K562 (cell line): ENCODE data around the gene CGNL1. TPM values are rescaled to one million over a fixed set of nuclear protein-coding genes. Genes with fewer than 3 reads are reported as not detected.

ENCODE experiments used
- ATF7 ChIP-seq: fragments of 450-650 bp; IDR thresholded peaks from 2 replicates; pipeline ENCODE4 v1.7.1; 2014; ENCODE audit warnings: mild to moderate bottlenecking, moderate library complexity
- BACH1 ChIP-seq: fragments of 200-800 bp; sonication (Bioruptor generic); IDR thresholded peaks from 2 replicates; pipeline ENCODE4 v1.6.1; 2016; ENCODE audit warnings: missing genetic modification characterization, missing compliant biosample characterization
- CBX1 ChIP-seq: sonication (generic); IDR thresholded peaks from 2 replicates; pipeline ENCODE4 v1.6.1; 2016; ENCODE audit warnings: antibody characterized with exemption, low read depth, mild to moderate bottlenecking
- E2F3 ChIP-seq: fragments of 250-450 bp; sonication (Bioruptor Pico); IDR thresholded peaks from 2 replicates; pipeline ENCODE4 v1.4.0; 2020; ENCODE audit warnings: mild to moderate bottlenecking
- FOSL1 ChIP-seq: fragments of 200-800 bp; sonication (Bioruptor generic); conservative IDR thresholded peaks from 2 replicates; pipeline ENCODE4 v1.6.1; 2016; ENCODE audit warnings: missing genetic modification characterization, missing compliant biosample characterization
- FOXJ3 ChIP-seq: sonication (generic); formaldehyde crosslinking; IDR thresholded peaks from 2 replicates; pipeline ENCODE4 v1.4.0; 2020; ENCODE audit warnings: mild to moderate bottlenecking, missing genetic modification reagents
- GTF2F1 ChIP-seq: IDR thresholded peaks from 2 replicates; pipeline ENCODE4 v1.6.1; 2011; ENCODE audit warnings: low read depth, low read length, improper control_type of control experiment
- HNRNPL ChIP-seq: fragments of 200-400 bp; formaldehyde crosslinking; IDR thresholded peaks from 2 replicates; pipeline ENCODE4 v1.6.1; 2017; ENCODE audit warnings: low read depth, mild to moderate bottlenecking, low read length
- HNRNPLL ChIP-seq: fragments of 200-400 bp; formaldehyde crosslinking; IDR thresholded peaks from 2 replicates; pipeline ENCODE4 v1.6.1; 2017; ENCODE audit warnings: low read length, low read depth, mild to moderate bottlenecking; ENCODE audit not compliant: poor library complexity, severe bottlenecking
- KDM4B ChIP-seq, 2 experiments: fragments of 450-650 bp in 1 of 2; sonication (generic) in 1 of 2; IDR thresholded peaks; 2 replicates each; pipeline ENCODE4 v1.6.1; 2016 to 2017; ENCODE audit warnings: borderline replicate concordance in 2 of 2, antibody characterized with exemption in 1 of 2, low read depth in 1 of 2, mild to moderate bottlenecking in 1 of 2
- MYNN ChIP-seq, 2 experiments: sonication (generic); formaldehyde crosslinking in 1 of 2; IDR thresholded peaks; 2 replicates each; pipeline versions ENCODE4 v1.5.0 to v1.6.1; 2016 to 2020; ENCODE audit warnings: antibody characterized with exemption in 1 of 2, missing genetic modification reagents in 1 of 2
- NFE2 ChIP-seq: IDR thresholded peaks from 2 replicates; pipeline ENCODE4 v1.6.1; 2014; ENCODE audit warnings: antibody characterized with exemption, low read depth
- PTRF ChIP-seq: fragments of 450-650 bp; IDR thresholded peaks from 2 replicates; pipeline ENCODE4 v1.6.1; 2016; ENCODE audit warnings: mild to moderate bottlenecking, missing genetic modification characterization, missing compliant biosample characterization
- SMARCA4 ChIP-seq: fragments of 450-650 bp; IDR thresholded peaks from 2 replicates; pipeline ENCODE4 v1.6.1; 2016
- TARDBP ChIP-seq: fragments of 450-650 bp; IDR thresholded peaks from 2 replicates; pipeline ENCODE4 v1.6.1; 2016
- TCF7 ChIP-seq: sonication (generic); IDR thresholded peaks from 2 replicates; pipeline ENCODE4 v1.6.1; 2016; ENCODE audit warnings: antibody characterized with exemption, borderline replicate concordance
- U2AF2 ChIP-seq: fragments of 200-400 bp; formaldehyde crosslinking; optimal IDR thresholded peaks from 2 replicates; pipeline ENCODE3; 2017; ENCODE audit warnings: low read depth, mild to moderate bottlenecking, low read length
- XRCC5 ChIP-seq: fragments of 200-400 bp; formaldehyde crosslinking; IDR thresholded peaks from 2 replicates; pipeline ENCODE4 v1.6.1; 2017; ENCODE audit warnings: low read depth, mild to moderate bottlenecking, low read length
- ZBTB17 ChIP-seq: fragments of 450-650 bp; formaldehyde crosslinking; IDR thresholded peaks from 2 replicates; pipeline ENCODE4 v1.4.0; 2020; ENCODE audit warnings: mild to moderate bottlenecking
- ZFPM2 ChIP-seq: fragments of 250-450 bp; sonication (Bioruptor Pico); IDR thresholded peaks from 2 replicates; pipeline ENCODE4 v1.5.1; 2022; ENCODE audit warnings: mild to moderate bottlenecking
- ZNF347 ChIP-seq: fragments of 450-650 bp; formaldehyde crosslinking; IDR thresholded peaks from 2 replicates; pipeline ENCODE4 v1.4.0; 2020; ENCODE audit warnings: low read depth, mild to moderate bottlenecking, moderate library complexity
- ZNF431 ChIP-seq: sonication (generic); formaldehyde crosslinking; IDR thresholded peaks from 2 replicates; pipeline ENCODE4 v1.8.0; 2022; ENCODE audit warnings: mild to moderate bottlenecking, missing genetic modification reagents
- polyA plus RNA-seq, 8 experiments: library from polyadenylated mRNA; depleted of rRNA in 4 of 8; stranded (reverse) in 5 of 8; unstranded in 3 of 8; fragments of >200 nt; fragmentation: Nextera tagmentation in 2 of 8; fragmentation: Illumina TruSeq in 1 of 8; extraction: Ambion mirVana in 2 of 8; extraction: Trizol in 1 of 8; gene quantifications; 2 replicates each; pipeline versions ENCODE4 v1.2.1 to v1.2.3, GENCODE V29; 2011 to 2014; ENCODE audit warnings: inconsistent platforms in 1 of 8, missing spikeins in 1 of 8
- total RNA-seq, 7 experiments: library from RNA; depleted of rRNA in 6 of 7; stranded (reverse); fragments of >200 nt in 6 of 7; fragmentation: Illumina TruSeq in 2 of 7; extraction: Trizol in 2 of 7; gene quantifications; 2 replicates each; pipeline versions ENCODE4 v1.2.1 to v1.2.3, GENCODE V29; 2011 to 2021; ENCODE audit warnings: low replicate concordance in 1 of 7
- TF ChIP-seq, protein P1 (sequence below): fragments of 450-650 bp; IDR thresholded peaks from 2 replicates; pipeline ENCODE4 v1.6.1; 2017; ENCODE audit warnings: antibody characterized with exemption
- TF ChIP-seq, protein P2 (sequence below): IDR thresholded peaks from 2 replicates; pipeline ENCODE4 v1.6.1; 2016; ENCODE audit warnings: missing genetic modification characterization, missing compliant biosample characterization
- TF ChIP-seq, protein P3 (sequence below): fragments of 250-450 bp; sonication (Bioruptor Pico); IDR thresholded peaks from 2 replicates; pipeline ENCODE4 v1.8.0; 2021; ENCODE audit warnings: moderate library complexity, mild to moderate bottlenecking, inconsistent platforms
- TF ChIP-seq, protein P4 (sequence below): fragments of 450-650 bp; IDR thresholded peaks from 2 replicates; pipeline ENCODE4 v1.6.1; 2014; ENCODE audit warnings: low read depth, mild to moderate bottlenecking, moderate library complexity, borderline replicate concordance

Gene CGNL1
- total and polyA plus RNA-seq, 9 of the 15 experiments (the other 6 are each of a cell fraction or from before 2014, with no cell fraction given): 0.01 to 0.07 TPM; not detected in 7

DNA sequence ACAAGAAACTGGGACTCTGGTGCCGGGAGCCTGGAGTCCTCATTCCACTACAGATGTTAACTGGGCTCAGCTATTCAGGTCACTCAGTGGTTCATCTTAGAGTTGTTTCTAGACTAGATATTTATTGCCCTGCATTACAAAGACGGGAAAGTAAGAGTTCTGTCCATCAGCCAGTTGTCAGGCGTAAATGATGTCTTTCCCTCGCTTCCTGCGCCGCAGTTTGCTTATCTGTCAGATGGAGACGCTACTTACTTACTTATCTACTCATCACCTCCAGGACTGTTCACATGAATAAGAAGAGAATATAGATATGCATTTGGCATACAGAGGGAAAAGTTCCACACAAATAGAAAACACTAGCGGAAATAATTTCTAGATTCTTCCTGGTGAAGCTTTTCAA, 47.8 kb upstream of the CGNL1 start (continued):
- TF ChIP-seq, protein P1, sequence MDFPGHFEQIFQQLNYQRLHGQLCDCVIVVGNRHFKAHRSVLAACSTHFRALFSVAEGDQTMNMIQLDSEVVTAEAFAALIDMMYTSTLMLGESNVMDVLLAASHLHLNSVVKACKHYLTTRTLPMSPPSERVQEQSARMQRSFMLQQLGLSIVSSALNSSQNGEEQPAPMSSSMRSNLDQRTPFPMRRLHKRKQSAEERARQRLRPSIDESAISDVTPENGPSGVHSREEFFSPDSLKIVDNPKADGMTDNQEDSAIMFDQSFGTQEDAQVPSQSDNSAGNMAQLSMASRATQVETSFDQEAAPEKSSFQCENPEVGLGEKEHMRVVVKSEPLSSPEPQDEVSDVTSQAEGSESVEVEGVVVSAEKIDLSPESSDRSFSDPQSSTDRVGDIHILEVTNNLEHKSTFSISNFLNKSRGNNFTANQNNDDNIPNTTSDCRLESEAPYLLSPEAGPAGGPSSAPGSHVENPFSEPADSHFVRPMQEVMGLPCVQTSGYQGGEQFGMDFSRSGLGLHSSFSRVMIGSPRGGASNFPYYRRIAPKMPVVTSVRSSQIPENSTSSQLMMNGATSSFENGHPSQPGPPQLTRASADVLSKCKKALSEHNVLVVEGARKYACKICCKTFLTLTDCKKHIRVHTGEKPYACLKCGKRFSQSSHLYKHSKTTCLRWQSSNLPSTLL: no peak
- no peak for TF ChIP-seq SMARCA4
- no peak for TF ChIP-seq GTF2F1
- TF ChIP-seq TCF7: no peak
- TF ChIP-seq FOXJ3 (CRISPR knock-in tag): no peak
- peak; percentile 86 for TF ChIP-seq ATF7
- TF ChIP-seq HNRNPLL: peak; percentile 98
- TF ChIP-seq, protein P2, sequence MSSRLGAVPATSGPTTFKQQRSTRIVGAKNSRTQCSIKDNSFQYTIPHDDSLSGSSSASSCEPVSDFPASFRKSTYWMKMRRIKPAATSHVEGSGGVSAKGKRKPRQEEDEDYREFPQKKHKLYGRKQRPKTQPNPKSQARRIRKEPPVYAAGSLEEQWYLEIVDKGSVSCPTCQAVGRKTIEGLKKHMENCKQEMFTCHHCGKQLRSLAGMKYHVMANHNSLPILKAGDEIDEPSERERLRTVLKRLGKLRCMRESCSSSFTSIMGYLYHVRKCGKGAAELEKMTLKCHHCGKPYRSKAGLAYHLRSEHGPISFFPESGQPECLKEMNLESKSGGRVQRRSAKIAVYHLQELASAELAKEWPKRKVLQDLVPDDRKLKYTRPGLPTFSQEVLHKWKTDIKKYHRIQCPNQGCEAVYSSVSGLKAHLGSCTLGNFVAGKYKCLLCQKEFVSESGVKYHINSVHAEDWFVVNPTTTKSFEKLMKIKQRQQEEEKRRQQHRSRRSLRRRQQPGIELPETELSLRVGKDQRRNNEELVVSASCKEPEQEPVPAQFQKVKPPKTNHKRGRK (tag): no peak
- TF ChIP-seq, protein P3, sequence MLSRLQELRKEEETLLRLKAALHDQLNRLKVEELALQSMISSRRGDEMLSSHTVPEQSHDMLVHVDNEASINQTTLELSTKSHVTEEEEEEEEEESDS (CRISPR knock-in tag): no peak
- 0 out of 2 replicates have a peak, but pooled peaks have one; percentile 24 for TF ChIP-seq PTRF (tag)
- no peak for TF ChIP-seq ZNF431 (CRISPR knock-in tag)
- TF ChIP-seq E2F3 (CRISPR knock-in tag): no peak
- TF ChIP-seq U2AF2: no peak
- TF ChIP-seq XRCC5: no peak
- TF ChIP-seq KDM4B (IDR thresholded peaks at IDR 0.05; ENCODE audit: borderline replicate concordance in 2 of 2, low read depth in 1 of 2): no peak
- TF ChIP-seq TARDBP: no peak
- no peak for TF ChIP-seq MYNN (IDR thresholded peaks at IDR 0.05)
- no peak for TF ChIP-seq MYNN (CRISPR knock-in tag; IDR thresholded peaks at IDR 0.05)
- TF ChIP-seq, protein P4, sequence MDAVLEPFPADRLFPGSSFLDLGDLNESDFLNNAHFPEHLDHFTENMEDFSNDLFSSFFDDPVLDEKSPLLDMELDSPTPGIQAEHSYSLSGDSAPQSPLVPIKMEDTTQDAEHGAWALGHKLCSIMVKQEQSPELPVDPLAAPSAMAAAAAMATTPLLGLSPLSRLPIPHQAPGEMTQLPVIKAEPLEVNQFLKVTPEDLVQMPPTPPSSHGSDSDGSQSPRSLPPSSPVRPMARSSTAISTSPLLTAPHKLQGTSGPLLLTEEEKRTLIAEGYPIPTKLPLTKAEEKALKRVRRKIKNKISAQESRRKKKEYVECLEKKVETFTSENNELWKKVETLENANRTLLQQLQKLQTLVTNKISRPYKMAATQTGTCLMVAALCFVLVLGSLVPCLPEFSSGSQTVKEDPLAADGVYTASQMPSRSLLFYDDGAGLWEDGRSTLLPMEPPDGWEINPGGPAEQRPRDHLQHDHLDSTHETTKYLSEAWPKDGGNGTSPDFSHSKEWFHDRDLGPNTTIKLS: no peak
- TF ChIP-seq HNRNPL: no peak
- peak; percentile 32 for TF ChIP-seq FOSL1 (tag)
- TF ChIP-seq BACH1 (tag): 0 out of 2 replicates have a peak, but pooled peaks have one; percentile 18
- TF ChIP-seq ZNF347 (CRISPR knock-in tag): no peak
- TF ChIP-seq CBX1: no peak
- TF ChIP-seq ZBTB17 (CRISPR knock-in tag): no peak
- no peak for TF ChIP-seq ZFPM2 (CRISPR knock-in tag)
- no peak for TF ChIP-seq NFE2
